CD4-positive, alpha-beta T cell (primary cell): ENCODE results near the gene GOLGA6L9. TPM values are rescaled to one million over a fixed set of nuclear protein-coding genes. Genes with fewer than 3 reads are reported as not detected.
"Not testable (repeated sequence)": the region's sequence is repeated elsewhere in the genome, so short reads cannot be mapped to it uniquely, and the experiment has no call there.

Experiments used
- ATAC-seq: fragments of 200-7000 bp; cut with Tn5 transposase; one replicate; pipeline ENCODE4 v1.10.0; 2022; ENCODE audit warnings: mild to moderate bottlenecking; ENCODE audit not compliant: poor library complexity
- CTCF ChIA-PET: fragments of 350-600 bp; sonication (Branson Sonifier 250); formaldehyde crosslinking; loops from one replicate; lab custom pipeline; 2021; ENCODE audit warnings: antibody characterized with exemption, inconsistent platforms; lab: Charles Lee
- POLR2A ChIA-PET: fragments of 350-600 bp; sonication (Branson Sonifier 250); formaldehyde crosslinking; loops from one replicate; lab custom pipeline; 2021; ENCODE audit warnings: antibody characterized with exemption, inconsistent platforms; lab: Charles Lee
- DNase-seq, 14 experiments: peaks; one replicate each; pipeline ENCODE4 v3.0.0-alpha.2; 2013 to 2020; ENCODE audit warnings: mixed read lengths in 2 of 14
- H3K27ac ChIP-seq, 2 donors: one replicate each; pipeline versions ENCODE4 v1.5.1 to v1.7.0; 2013; ENCODE audit warnings: low read length in 2 of 2, low read depth in 1 of 2, mild to moderate bottlenecking in 1 of 2
- H3K27me3 ChIP-seq, 2 experiments: 1 replicate in 1 of 2; 2 replicates in 1 of 2; pipeline versions ENCODE4 v1.6.1 to v1.7.0; 2013; ENCODE audit warnings: low read length in 2 of 2, control low read depth in 1 of 2, mild to moderate bottlenecking in 1 of 2, moderate library complexity in 1 of 2; ENCODE audit not compliant: insufficient read depth in 2 of 2, control insufficient read depth in 1 of 2
- H3K36me3 ChIP-seq: one replicate; pipeline ENCODE4 v1.6.1; 2013; ENCODE audit warnings: low read length, control low read depth; ENCODE audit not compliant: insufficient read depth
- H3K4me1 ChIP-seq: one replicate; pipeline ENCODE4 v1.6.1; 2013; ENCODE audit warnings: low read length, control low read depth; ENCODE audit not compliant: insufficient read depth
- H3K4me3 ChIP-seq: one replicate; pipeline ENCODE4 v1.5.1; 2013; ENCODE audit warnings: mild to moderate bottlenecking, low read length, moderate library complexity
- H3K9me3 ChIP-seq, 2 experiments: 1 replicate in 1 of 2; 2 replicates in 1 of 2; pipeline versions ENCODE4 v1.6.1 to v1.7.0; 2013; ENCODE audit warnings: low read length in 2 of 2, mild to moderate bottlenecking in 2 of 2, control low read depth in 1 of 2, moderate library complexity in 1 of 2; ENCODE audit not compliant: control insufficient read depth in 1 of 2, insufficient read depth in 1 of 2
- H3K27ac Mint-ChIP-seq: one replicate; pipeline ENCODE4 v1.8.0; 2020; ENCODE audit warnings: mixed read lengths
- H3K27me3 Mint-ChIP-seq: one replicate; pipeline ENCODE4 v1.8.0; 2021; ENCODE audit warnings: mixed read lengths
- H3K36me3 Mint-ChIP-seq: one replicate; pipeline ENCODE4 v1.8.0; 2021; ENCODE audit warnings: low read depth, mixed read lengths
- H3K4me1 Mint-ChIP-seq: one replicate; pipeline ENCODE4 v1.8.0; 2021; ENCODE audit warnings: low read depth, mixed read lengths
- H3K4me3 Mint-ChIP-seq: one replicate; pipeline ENCODE4 v1.8.0; 2020; ENCODE audit warnings: mild to moderate bottlenecking, mixed read lengths
- H3K9me3 Mint-ChIP-seq: one replicate; pipeline ENCODE4 v1.8.0; 2020; ENCODE audit warnings: mixed read lengths
- intact Hi-C, 2 experiments: fragments of 100-400 bp; cut with DNase I in 1 of 2; cut with micrococcal nuclease in 1 of 2; formaldehyde crosslinking; loops; one replicate each; pipeline versions ENCODE4 v1.15.1 to v1.9.0; 2023 to 2025; cut with DNase I, micrococcal nuclease
- polyA plus RNA-seq, 2 donors: library from polyadenylated mRNA; unstranded; fragments of 120-200 nt; gene quantifications; one replicate each; pipeline ENCODE4 v1.2.1, GENCODE V29; 2013
- total RNA-seq, 174 experiments: library from RNA in 2 of 174; stranded (reverse) in 2 of 174; gene quantifications; one replicate each; pipeline ENCODE4 v1.2.3 and lab custom pipeline; 2021 to 2026

Gene GOLGA6L9, protein sequence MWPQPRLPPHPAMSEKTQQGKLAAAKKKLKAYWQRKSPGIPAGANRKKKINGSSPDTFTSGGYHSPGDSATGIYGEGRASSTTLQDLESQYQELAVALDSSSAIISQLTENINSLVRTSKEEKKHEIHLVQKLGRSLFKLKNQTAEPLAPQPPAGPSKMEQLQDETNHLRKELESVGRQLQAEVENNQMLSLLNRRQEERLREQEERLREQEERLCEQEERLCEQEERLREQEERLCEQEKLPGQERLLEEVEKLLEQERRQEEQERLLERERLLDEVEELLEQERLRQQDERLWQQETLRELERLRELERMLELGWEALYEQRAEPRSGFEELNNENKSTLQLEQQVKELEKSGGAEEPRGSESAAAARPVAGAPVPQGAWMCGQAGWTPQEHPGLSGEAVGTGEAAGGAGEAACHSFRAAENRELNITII
- total RNA-seq (1 to 10 TPM; 2.0 to 2.7 TPM), total RNA-seq (lab: John Stamatoyannopoulos, UW) (0.82 to 9.5 (median 3.2) reads per million in 172 experiments)
- polyA plus RNA-seq (2013, experiment 1 of 2): 4.4 TPM
- polyA plus RNA-seq (2013, experiment 2 of 2): 3.9 TPM

DNA sequence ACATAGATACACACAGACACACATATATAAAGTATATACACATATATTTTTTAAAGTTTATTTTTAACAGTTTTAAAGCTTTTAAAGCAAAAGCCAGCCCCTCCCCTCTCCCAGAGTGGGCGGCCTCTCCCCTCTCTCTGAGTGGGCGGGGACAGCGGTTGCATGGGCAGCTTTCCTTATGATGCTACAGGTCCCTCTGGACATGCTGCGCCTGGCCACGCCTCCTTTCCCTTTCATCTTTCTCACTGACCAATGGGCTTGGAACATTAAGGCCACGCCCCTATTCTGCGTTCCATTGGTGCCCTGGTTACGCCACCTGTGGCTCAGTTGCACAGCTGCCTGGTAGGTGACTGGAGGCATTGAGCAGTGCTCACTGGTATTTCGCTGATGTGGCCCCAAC lies at the start of gene GOLGA6L9:
Gene GOLGA6L9, plus strand, starts transcription at position 124 of the 400 bp plus-strand sequence. Its CDS starts 264 bp downstream, at position 388.
- CTCF ChIA-PET, DNase-seq: not testable (repeated sequence)

DNA sequence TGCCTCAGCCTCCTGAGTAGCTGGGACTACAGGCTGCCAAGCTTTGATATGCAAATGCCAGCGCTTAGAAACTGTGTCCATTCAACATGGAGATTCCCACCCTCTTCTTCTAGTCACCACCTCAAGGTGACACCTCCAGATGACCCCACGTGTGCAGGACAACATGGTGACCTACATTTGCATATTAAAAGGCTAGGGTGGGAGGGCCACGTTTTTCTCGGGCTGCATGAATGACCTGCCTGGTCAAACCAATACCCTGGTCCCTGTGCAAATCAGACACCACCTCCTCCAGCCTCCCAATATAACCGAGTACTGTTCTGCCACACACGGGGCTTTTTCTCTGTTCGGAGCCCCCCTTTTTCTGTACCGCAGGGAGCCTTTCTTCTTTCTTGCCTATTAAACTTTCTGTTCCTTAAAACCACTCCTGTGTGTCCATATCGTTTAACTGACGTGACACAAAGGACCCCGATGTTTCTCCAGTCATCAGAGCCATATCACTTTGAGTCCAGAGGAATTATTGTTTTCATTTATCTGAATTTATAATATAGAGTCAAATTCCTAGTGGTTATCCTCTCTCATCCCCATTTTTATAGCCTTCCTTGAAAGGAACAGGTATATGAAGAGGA lies 48.2 kb upstream of the GOLGA6L9 start:
- DNase-seq, H3K9me3 Mint-ChIP-seq, H3K4me3 Mint-ChIP-seq, ATAC-seq, intact Hi-C loops, H3K4me1 Mint-ChIP-seq, H3K27ac ChIP-seq, H3K9me3 ChIP-seq, CTCF ChIA-PET, H3K36me3 ChIP-seq, H3K36me3 Mint-ChIP-seq, POLR2A ChIA-PET, H3K27me3 ChIP-seq, H3K27ac Mint-ChIP-seq, H3K4me1 ChIP-seq, H3K4me3 ChIP-seq, H3K27me3 Mint-ChIP-seq: not testable (repeated sequence)

More for the DNA sequence above, at the start of gene GOLGA6L9:
- H3K9me3 ChIP-seq, ATAC-seq, H3K27ac ChIP-seq, H3K36me3 ChIP-seq, H3K27ac Mint-ChIP-seq, H3K36me3 Mint-ChIP-seq, intact Hi-C loops, POLR2A ChIA-PET, H3K4me1 Mint-ChIP-seq, H3K4me3 Mint-ChIP-seq, H3K27me3 ChIP-seq, H3K4me1 ChIP-seq, H3K4me3 ChIP-seq, H3K27me3 Mint-ChIP-seq, H3K9me3 Mint-ChIP-seq: not testable (repeated sequence)

DNA sequence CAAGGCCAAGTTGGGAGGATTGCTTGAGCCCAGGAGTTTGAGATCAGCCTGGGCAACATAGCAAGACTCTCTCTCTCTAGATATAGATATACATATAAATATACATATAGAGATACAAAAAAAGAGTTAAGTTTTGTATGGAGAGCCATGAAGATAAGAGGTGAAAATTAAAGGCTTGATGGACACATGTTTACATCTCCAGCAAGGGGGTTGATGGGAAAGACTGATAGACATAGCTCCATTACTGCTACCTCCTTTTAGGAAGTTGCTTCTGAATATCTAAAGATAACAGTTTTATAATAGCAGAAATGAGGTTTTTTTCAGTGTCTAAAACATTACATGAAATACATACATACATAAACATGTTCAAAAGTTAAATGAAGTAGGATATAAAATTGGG lies 42.4 kb upstream of the GOLGA6L9 start:
- H3K4me3 ChIP-seq, H3K27ac Mint-ChIP-seq, H3K27me3 Mint-ChIP-seq, DNase-seq, H3K27me3 ChIP-seq, POLR2A ChIA-PET, H3K9me3 Mint-ChIP-seq, intact Hi-C loops, H3K27ac ChIP-seq, H3K9me3 ChIP-seq, H3K36me3 Mint-ChIP-seq, ATAC-seq, H3K4me1 ChIP-seq, H3K4me3 Mint-ChIP-seq, H3K4me1 Mint-ChIP-seq, CTCF ChIA-PET, H3K36me3 ChIP-seq: not testable (repeated sequence)

DNA sequence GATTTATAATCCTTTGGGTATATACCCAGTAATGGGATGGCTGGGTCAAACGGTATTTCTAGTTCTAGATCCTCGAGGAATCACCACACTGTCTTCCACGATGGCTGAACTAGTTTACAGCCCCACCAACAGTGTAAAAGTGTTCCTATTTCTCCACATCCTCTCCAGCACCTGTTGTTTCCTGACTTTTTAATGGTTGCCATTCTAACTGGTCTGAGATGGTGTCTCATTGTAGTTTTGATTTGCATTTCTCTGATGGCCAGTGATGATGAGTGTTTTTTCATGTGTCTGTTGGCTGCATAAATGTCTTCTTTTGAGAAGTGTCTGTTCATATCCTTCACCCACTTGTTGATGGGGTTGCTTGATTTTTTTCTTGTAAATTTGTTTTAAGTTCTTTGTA lies 39.5 kb upstream of the GOLGA6L9 start:
- H3K4me1 Mint-ChIP-seq, H3K4me3 ChIP-seq, H3K27ac ChIP-seq, H3K9me3 ChIP-seq, H3K27me3 ChIP-seq, H3K27ac Mint-ChIP-seq, ATAC-seq, CTCF ChIA-PET, H3K27me3 Mint-ChIP-seq, H3K4me3 Mint-ChIP-seq, H3K36me3 Mint-ChIP-seq, H3K36me3 ChIP-seq, H3K9me3 Mint-ChIP-seq, intact Hi-C loops, DNase-seq, H3K4me1 ChIP-seq, POLR2A ChIA-PET: not testable (repeated sequence)

DNA sequence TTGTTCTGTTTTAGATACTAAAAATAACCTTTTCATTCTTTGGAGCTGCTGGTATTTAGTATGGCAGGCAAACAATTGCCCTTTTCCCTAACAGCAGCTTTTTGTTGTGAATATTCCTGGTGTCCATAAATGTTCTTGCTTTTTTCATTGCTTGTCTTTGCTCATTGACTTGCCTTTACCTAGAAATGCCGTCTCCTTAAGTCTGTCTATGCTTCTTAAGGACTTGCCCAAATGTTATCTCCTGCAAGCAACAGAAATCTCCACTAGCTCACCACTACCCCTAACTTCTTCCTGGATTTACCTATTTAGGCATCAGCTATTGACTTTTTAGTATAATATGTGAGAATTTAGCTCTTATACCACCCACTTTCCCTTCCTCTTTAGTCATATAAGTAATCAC lies 37.5 kb upstream of the GOLGA6L9 start:
- H3K27ac ChIP-seq, H3K9me3 ChIP-seq, ATAC-seq, H3K4me3 Mint-ChIP-seq, H3K36me3 Mint-ChIP-seq, H3K4me1 ChIP-seq, CTCF ChIA-PET, H3K27ac Mint-ChIP-seq, intact Hi-C loops, H3K4me1 Mint-ChIP-seq, H3K4me3 ChIP-seq, H3K36me3 ChIP-seq, DNase-seq, H3K9me3 Mint-ChIP-seq, POLR2A ChIA-PET, H3K27me3 Mint-ChIP-seq, H3K27me3 ChIP-seq: not testable (repeated sequence)
